ENCODE data around the gene RAI14.
A peak's percentile ranks its signal among the peaks of the same experiment; 100 is the strongest.

The RAI14 gene

DNA sequence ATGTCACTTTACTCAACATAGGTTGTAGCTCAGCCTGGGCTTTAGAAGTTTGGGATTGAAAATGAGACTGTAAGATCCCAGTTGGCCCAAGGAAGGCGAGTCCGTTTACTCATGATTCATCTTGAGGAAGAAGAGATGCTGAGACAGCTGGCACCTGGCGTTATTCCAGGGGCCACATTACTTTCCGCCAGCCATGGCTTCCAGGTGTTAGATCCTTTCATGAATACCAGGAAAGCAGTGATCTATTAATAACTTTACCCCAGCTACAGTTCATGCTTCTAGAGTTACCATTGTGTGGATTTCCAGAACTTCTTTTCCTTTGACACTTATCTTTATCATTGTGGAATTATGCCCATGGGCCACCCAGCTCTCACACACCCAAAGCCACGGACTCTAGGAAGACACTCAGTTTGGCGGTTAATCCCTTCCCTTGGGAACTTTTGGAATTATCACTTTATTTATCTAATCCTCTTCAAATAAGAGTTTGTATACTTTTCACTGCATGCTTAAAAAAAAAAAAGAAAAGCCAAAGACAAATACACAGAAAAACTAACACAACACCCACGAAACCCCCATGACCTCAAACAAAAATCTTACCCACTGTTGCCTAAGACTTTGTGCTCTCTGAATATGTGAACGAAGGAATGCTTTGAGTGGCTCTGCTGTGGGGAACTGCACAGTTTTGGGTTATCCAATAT lies 26.9 kb downstream of the RAI14 start:
- H3K27ac ChIP-seq (ENCODE audit: low read depth, low read length) = no peak overlapping the region

DNA sequence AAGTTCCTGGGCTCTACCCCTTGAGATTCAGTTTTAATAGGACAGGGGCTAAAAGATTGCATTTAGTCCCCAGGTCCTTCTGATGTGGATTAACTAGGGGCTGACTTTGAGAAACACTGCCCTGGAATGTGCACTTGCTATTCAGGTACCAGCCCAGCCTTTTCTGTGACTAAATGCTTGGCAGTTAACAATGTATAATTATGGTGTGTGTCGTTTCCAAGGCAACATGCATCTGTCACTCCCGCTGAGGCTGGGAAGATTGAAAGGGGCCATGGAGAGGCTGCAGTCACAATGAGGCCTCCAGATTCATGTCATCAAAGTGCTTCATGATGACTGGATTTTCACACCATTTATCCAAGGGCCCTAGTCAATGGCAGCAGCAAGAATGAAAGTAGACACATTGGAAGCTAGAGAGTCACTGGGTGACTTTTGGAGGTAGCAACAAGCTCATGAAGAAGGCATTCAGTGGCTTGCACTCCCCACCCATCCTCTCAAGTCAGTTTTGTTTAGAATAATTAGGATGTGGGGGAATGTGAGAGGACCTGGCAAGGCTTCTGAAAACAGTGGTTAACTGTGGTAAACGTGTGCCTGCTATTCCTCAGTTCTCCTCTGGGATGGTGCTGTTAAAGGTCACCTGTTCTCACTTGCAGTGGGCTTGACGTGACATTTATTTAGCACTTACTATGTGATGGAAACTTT lies 28.3 kb downstream of the RAI14 start:
- Histone ChIP-seq H3K4me3 (ENCODE audit: low read depth in 1 of 2, low read length in 2 of 2) (no peak overlapping the region), H3K27me3 (ENCODE audit: control insufficient read depth in 1 of 2, insufficient read depth in 2 of 2, low read length in 2 of 2) (no peaks in the 10 kb centered on the region), H3K4me1 (ENCODE audit: insufficient read depth, low read length) (peaks cover 33% of the 10 kb centered on the region), H3K36me3 (ENCODE audit: insufficient read depth, low read length) (no peaks in the 10 kb centered on the region), H3K27ac (ENCODE audit: low read depth, low read length) (no peak overlapping the region), H3K9me3 (ENCODE audit: low read length) (no peaks in the 10 kb centered on the region), H3K9ac (ENCODE audit: low read length) (no peak overlapping the region)

More for the DNA sequence above, 26.9 kb downstream of the RAI14 start:
- Histone ChIP-seq H3K4me3 (ENCODE audit: low read depth in 1 of 2, low read length in 2 of 2) (no peak overlapping the region), H3K9ac (ENCODE audit: low read length) (no peak overlapping the region), H3K4me1 (ENCODE audit: insufficient read depth, low read length) (peaks cover 27% of the 10 kb centered on the region), H3K9me3 (ENCODE audit: low read length) (no peaks in the 10 kb centered on the region), H3K36me3 (ENCODE audit: insufficient read depth, low read length) (no peaks in the 10 kb centered on the region), H3K27me3 (ENCODE audit: control insufficient read depth in 1 of 2, insufficient read depth in 2 of 2, low read length in 2 of 2) (no peaks in the 10 kb centered on the region)

DNA sequence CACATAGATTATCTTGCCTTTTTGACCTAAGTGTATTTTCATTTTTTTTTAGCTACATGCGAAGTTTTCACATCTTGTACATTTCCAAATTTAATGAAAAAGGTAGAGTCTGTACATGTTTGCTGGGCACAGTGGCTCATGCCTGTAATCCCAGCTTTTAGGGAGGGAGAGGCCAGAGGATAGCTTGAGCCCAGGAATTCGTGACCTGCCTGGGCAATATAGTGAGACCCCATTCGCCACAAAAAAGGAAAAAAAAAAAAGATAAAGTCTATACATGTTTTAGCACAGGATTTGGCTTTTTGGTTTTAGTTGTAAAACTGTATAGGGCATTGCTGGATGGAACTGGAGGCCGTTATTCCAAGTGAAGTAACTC lies 28.8 kb downstream of the RAI14 start:
- peaks cover 33% of the 10 kb centered on the region for H3K4me1 ChIP-seq (ENCODE audit: insufficient read depth, low read length)
- H3K4me3 ChIP-seq (ENCODE audit: low read depth in 1 of 2, low read length in 2 of 2) = no peak overlapping the region
- H3K9ac ChIP-seq (ENCODE audit: low read length) = no peak overlapping the region
- no peaks in the 10 kb centered on the region for H3K27me3 ChIP-seq (ENCODE audit: control insufficient read depth in 1 of 2, insufficient read depth in 2 of 2, low read length in 2 of 2)
- H3K36me3 ChIP-seq (ENCODE audit: insufficient read depth, low read length) = no peaks in the 10 kb centered on the region
- H3K9me3 ChIP-seq (ENCODE audit: low read length) = no peaks in the 10 kb centered on the region
- no peak overlapping the region for H3K27ac ChIP-seq (ENCODE audit: low read depth, low read length)

DNA sequence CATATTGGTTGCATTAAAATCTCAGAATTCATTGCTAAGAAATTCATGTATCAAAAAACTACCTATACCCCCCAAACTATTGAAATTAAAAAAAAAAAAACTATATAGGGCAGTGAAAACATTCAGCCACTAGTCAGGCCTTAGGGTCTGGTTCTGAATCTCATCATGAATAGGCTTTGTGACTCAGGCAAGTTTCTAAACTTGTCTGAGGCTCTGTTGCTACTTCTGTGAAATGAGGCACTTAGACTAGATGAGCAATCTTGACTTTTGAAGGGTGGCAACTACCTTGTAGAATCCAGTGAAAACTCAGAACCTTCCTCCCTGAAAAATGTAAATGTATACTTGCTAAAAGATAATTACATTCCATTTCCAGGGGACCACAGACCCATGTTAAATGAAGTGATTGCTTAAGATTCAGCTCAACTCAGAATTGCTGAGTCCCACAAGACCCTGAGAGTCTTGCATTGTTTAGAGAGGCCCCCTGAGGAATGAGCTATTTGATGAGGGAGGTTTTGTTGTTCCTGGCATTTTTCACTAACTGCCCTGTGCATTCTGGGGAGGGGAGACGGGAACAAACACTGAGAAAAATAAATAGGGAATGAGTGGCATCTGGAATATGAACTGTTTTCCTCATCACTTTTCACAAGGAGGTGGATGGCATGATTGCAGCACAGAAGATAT lies 29.5 kb downstream of the RAI14 start:
- H3K4me1 ChIP-seq (ENCODE audit: insufficient read depth, low read length) = peaks cover 33% of the 10 kb centered on the region
- H3K9ac ChIP-seq (ENCODE audit: low read length) = no peak overlapping the region
- no peaks in the 10 kb centered on the region for H3K36me3 ChIP-seq (ENCODE audit: insufficient read depth, low read length)
- H3K27me3 ChIP-seq (ENCODE audit: control insufficient read depth in 1 of 2, insufficient read depth in 2 of 2, low read length in 2 of 2) = no peaks in the 10 kb centered on the region
- H3K27ac ChIP-seq (ENCODE audit: low read depth, low read length) = peak overlapping the region; percentile 15
- no peaks in the 10 kb centered on the region for H3K9me3 ChIP-seq (ENCODE audit: low read length)
- no peak overlapping the region for H3K4me3 ChIP-seq (ENCODE audit: low read depth in 1 of 2, low read length in 2 of 2)

DNA sequence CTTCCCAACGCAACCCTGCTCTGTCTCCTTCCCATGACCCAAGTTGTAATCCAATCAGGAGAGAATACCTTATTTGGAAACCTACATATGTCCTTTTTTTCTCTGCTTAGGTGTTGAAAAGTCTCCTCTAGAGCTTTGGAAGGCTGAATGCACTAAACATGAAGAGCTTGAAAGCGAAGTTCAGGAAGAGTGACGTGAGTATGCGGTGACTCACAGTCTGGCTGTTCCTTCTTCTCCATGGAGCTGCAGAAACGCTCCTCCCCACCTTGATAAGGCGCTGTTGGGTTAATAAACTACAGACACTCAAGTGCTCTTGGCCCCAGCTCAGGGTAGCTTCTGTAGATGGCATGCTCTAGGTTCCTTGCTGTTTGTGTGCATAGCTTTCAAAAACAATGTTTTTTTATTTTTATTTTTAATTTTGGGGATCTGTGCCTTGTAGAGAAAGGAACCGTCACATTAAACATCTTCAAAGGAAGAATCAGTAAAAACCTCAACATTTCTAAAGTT lies 30.7 kb downstream of the RAI14 start:
- H3K27me3 ChIP-seq (ENCODE audit: control insufficient read depth in 1 of 2, insufficient read depth in 2 of 2, low read length in 2 of 2) = no peaks in the 10 kb centered on the region
- H3K27ac ChIP-seq (ENCODE audit: low read depth, low read length) = no peak overlapping the region
- H3K9me3 ChIP-seq (ENCODE audit: low read length) = no peaks in the 10 kb centered on the region
- H3K9ac ChIP-seq (ENCODE audit: low read length) = no peak overlapping the region
- no peaks in the 10 kb centered on the region for H3K36me3 ChIP-seq (ENCODE audit: insufficient read depth, low read length)
- peak overlapping the region in 1 of 2 donors; percentile 8 for H3K4me3 ChIP-seq (ENCODE audit: low read depth in 1 of 2, low read length in 2 of 2)
- peaks cover 33% of the 10 kb centered on the region for H3K4me1 ChIP-seq (ENCODE audit: insufficient read depth, low read length)

DNA sequence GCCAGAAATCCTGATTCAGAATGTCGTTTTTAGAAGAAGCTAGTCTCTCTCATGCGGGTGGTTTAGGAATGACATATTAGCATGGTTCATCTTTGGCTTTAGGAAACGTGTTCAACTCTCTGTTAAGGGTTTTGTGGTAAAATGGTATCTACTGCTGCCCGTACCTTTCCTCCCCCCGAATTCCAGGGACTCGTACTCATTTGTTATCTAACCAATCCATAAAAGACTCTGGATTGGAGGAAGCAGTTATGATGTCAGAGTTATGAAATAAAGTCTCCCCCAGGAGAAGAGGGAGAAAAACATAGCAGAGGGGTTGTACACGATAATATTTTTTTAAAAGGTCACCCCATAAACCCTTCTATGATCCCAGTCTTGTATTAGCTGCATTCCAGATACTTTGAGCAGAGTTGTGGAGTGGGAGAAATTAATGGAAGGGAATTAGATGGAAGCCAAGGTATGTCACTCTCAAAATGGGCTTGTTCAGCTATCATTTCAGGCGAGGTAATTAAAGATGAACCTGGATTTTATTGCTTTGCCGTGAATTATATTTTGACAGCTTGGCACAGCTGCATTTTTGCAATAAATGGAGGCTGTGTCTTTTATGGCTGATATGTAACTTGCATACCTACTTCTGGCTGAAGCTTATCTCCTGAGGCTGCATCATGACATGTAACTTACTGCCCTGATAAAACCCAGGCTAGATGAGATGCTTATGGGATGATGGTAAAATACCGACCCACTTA lies 31.3 kb downstream of the RAI14 start:
- H3K4me1 ChIP-seq (ENCODE audit: insufficient read depth, low read length) = peaks cover 33% of the 10 kb centered on the region
- H3K9ac ChIP-seq (ENCODE audit: low read length) = no peak overlapping the region
- no peaks in the 10 kb centered on the region for H3K9me3 ChIP-seq (ENCODE audit: low read length)
- H3K27ac ChIP-seq (ENCODE audit: low read depth, low read length) = peak overlapping the region; percentile 39
- no peaks in the 10 kb centered on the region for H3K36me3 ChIP-seq (ENCODE audit: insufficient read depth, low read length)
- H3K4me3 ChIP-seq (ENCODE audit: low read depth in 1 of 2, low read length in 2 of 2) = peak overlapping the region in 1 of 2 donors; percentile 8
- H3K27me3 ChIP-seq (ENCODE audit: control insufficient read depth in 1 of 2, insufficient read depth in 2 of 2, low read length in 2 of 2) = no peaks in the 10 kb centered on the region

DNA sequence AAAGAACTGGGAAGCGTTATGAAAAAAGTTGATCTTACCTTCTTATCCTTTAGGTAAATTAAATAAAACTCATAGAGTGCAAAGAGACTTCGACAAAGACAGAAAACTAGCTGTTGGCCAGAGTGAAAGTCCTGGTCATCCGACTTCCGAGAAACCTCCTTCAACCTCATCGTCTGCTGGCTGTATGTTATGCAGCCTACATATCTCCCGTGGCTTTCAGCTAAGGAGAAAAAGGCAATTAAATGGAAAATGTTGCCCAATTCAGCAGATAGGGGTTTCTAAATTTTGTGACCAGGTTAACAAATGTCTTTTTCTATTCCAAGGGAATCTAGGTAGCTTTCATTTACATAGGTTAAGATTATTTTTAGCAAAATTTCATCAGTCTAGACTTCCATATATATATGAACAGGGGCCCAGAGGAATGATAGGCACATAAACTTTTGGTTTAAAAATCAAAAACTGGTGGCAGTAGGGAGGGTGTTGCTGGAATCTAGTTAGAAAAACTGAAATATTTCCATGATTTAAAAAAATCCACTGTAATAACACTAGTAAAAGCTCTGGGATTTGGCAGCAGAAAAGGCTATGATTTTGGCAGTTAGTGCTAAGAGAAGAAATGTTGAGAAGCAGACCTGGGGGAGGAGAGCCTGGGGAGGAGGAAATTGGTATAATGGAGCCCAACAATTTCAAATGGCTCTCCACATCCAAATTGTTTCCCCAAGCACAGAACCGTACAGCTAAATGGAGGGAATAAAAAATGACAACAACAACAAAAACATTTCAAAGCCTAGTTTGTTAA lies 32.1 kb downstream of the RAI14 start:
- H3K36me3 ChIP-seq (ENCODE audit: insufficient read depth, low read length) = no peaks in the 10 kb centered on the region
- peaks cover 40% of the 10 kb centered on the region for H3K4me1 ChIP-seq (ENCODE audit: insufficient read depth, low read length)
- H3K27ac ChIP-seq (ENCODE audit: low read depth, low read length) = peak overlapping the region; percentile 39
- H3K4me3 ChIP-seq (ENCODE audit: low read depth in 1 of 2, low read length in 2 of 2) = peak overlapping the region in 1 of 2 donors; percentile 8
- H3K9ac ChIP-seq (ENCODE audit: low read length) = no peak overlapping the region
- no peaks in the 10 kb centered on the region for H3K27me3 ChIP-seq (ENCODE audit: control insufficient read depth in 1 of 2, insufficient read depth in 2 of 2, low read length in 2 of 2)
- H3K9me3 ChIP-seq (ENCODE audit: low read length) = no peaks in the 10 kb centered on the region

DNA sequence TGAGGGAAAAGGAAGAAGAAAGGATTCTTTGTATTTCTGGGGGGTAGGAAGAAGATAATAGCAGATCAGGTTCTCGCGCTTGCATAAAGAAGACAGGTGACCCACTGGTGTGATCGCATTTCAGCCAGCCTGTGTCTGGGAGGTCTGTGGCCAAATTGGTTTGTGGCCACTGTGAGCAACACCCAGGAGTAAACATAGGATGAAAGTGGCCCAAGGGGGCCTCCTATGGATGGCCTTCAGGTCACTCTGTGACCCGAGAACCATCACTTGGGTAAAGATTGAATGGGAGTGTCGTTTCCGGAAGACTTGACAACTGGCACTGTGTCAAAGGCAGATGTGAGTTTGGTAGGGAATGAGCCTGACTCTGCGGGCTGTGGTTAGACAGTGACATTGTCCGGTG lies 34.2 kb downstream of the RAI14 start:
- Histone ChIP-seq H3K36me3 (ENCODE audit: insufficient read depth, low read length) (no peaks in the 10 kb centered on the region), H3K9me3 (ENCODE audit: low read length) (no peaks in the 10 kb centered on the region), H3K9ac (ENCODE audit: low read length) (no peak overlapping the region), H3K27ac (ENCODE audit: low read depth, low read length) (no peak overlapping the region), H3K27me3 (ENCODE audit: control insufficient read depth in 1 of 2, insufficient read depth in 2 of 2, low read length in 2 of 2) (no peaks in the 10 kb centered on the region), H3K4me1 (ENCODE audit: insufficient read depth, low read length) (peaks cover 44% of the 10 kb centered on the region), H3K4me3 (ENCODE audit: low read depth in 1 of 2, low read length in 2 of 2) (no peak overlapping the region)

DNA sequence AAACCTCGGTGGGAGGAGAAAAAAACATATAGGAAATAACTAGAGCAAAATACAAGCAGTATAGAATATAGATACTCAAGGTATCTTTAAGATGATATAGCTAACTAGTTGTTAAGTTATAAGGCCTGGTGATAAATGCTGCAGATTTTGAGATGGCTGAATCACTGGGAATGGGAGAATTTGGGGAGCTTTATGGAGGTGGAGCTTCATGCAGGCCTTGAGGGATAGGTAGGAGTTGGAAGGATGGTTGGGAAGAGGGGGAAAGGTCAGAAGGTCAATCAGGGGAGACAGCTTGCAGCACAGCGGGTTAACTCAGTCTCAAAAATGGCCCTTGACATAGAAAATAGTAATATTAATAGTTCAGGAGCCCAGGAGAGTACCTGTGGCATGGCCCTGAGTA lies 34.8 kb downstream of the RAI14 start:
- H3K4me1 ChIP-seq (ENCODE audit: insufficient read depth, low read length) = peaks cover 45% of the 10 kb centered on the region
- H3K27ac ChIP-seq (ENCODE audit: low read depth, low read length) = no peak overlapping the region
- H3K9ac ChIP-seq (ENCODE audit: low read length) = no peak overlapping the region
- H3K4me3 ChIP-seq (ENCODE audit: low read depth in 1 of 2, low read length in 2 of 2) = no peak overlapping the region
- H3K9me3 ChIP-seq (ENCODE audit: low read length) = no peaks in the 10 kb centered on the region
- no peaks in the 10 kb centered on the region for H3K36me3 ChIP-seq (ENCODE audit: insufficient read depth, low read length)
- H3K27me3 ChIP-seq (ENCODE audit: control insufficient read depth in 1 of 2, insufficient read depth in 2 of 2, low read length in 2 of 2) = no peaks in the 10 kb centered on the region

DNA sequence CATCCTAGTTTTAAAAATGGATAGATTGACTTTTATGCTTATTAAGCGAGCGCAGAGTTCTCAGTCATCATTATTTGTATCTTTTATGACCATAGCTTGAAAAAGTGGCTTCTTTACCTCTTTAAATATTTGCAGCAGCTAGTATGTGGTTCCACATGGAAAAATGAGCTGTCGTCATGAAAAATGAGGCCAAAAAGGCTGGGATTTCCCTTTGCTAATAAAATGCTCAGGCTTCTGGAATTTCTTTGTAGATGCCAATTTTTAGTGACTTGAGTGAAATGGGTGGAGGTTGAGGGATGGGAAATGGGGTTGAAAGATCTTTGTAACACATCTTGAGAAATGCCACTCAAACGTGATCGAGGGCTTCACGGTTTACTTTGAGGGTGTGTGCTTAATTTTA lies 35.2 kb downstream of the RAI14 start:
- H3K27ac ChIP-seq (ENCODE audit: low read depth, low read length) = no peak overlapping the region
- no peaks in the 10 kb centered on the region for H3K9me3 ChIP-seq (ENCODE audit: low read length)
- H3K9ac ChIP-seq (ENCODE audit: low read length) = no peak overlapping the region
- no peak overlapping the region for H3K4me3 ChIP-seq (ENCODE audit: low read depth in 1 of 2, low read length in 2 of 2)
- H3K4me1 ChIP-seq (ENCODE audit: insufficient read depth, low read length) = peaks cover 45% of the 10 kb centered on the region
- no peaks in the 10 kb centered on the region for H3K27me3 ChIP-seq (ENCODE audit: control insufficient read depth in 1 of 2, insufficient read depth in 2 of 2, low read length in 2 of 2)
- H3K36me3 ChIP-seq (ENCODE audit: insufficient read depth, low read length) = no peaks in the 10 kb centered on the region

Data from muscle layer of colon (tissue), 2 donors.